HG03045 (cell line): ENCODE data around the gene ZEB1.
"Not testable (repeated sequence)": the region's sequence is repeated elsewhere in the genome, so short reads cannot be mapped to it uniquely, and the experiment has no call there.

Experiments
- ATAC-seq: cut with Tn5 transposase; IDR thresholded peaks from one replicate; pipeline ENCODE4 v1.9.1; 2021; ENCODE audit warnings: mild to moderate bottlenecking, moderate library complexity; ENCODE audit not compliant: unreplicated experiment

Gene ZEB1

DNA sequence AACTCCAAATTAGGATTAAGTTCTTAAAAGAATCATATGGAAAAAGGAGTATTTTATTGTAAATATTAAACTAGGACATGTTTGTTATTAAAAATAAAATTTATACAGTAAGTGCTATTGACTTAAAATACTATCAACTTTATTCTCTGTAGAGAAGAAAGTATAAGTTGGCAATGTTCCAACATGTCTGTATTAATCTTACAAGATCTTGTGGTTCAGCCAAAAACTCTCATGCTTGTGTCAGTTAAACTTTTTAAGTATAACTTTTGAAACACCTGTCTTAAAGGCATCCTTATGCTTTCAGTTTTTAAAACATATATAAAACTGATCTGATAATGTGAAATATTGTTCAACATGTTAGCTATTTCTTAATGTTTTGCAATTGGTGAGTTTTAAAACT is 160.7 kb downstream of the ZEB1 start:
- ATAC-seq, result no peak

DNA sequence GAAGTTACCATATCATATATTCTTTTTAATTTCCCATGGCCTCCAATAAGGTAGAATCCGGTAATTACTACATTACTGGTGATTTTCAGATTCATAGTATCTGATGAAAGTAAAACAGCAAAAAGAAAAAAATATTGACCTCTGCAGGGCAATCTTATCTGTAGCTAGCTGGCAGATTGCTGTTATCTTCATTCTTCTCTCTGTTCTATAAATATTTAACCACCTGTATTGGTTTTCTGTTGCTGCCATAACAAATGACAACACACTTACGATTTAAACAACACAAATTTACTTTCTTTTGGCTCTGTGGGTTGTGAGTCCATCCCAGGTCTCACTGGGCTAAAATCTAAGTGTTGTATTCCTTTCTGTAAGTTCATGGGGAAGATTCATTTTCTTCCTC is 164.5 kb downstream of the ZEB1 start:
- ATAC-seq, result no peak

DNA sequence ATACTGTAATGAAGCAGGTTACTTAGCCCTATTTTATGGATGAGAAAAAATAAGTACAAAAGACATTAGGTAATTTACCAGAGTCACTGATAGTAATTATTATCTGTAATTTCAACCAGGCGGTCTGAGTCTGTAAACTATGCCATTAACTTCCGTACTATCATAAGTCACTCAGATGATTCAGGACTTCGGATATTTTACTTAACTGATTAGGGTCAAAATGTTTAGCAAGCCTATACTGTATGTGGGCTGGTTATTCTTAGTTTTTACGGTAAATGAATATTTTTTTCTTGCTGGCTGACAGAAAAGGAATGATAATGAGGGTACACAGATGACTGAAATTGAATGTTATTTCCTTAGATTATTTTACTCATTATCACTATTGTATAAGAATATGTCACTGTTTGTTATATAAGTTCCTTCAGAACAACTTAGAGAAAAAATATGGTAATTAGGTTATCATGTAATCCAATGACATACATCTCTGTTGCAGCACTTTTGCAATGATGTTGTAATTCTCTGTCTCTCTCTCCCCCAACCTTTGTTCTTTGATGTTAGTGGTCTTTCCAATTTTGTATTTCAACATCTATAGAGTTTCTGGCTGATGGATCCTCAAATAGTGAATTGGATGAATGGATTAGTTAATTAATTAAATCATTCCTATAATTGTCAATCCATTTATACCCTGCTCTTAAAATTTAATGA is 165.6 kb downstream of the ZEB1 start:
- no peak for ATAC-seq

DNA sequence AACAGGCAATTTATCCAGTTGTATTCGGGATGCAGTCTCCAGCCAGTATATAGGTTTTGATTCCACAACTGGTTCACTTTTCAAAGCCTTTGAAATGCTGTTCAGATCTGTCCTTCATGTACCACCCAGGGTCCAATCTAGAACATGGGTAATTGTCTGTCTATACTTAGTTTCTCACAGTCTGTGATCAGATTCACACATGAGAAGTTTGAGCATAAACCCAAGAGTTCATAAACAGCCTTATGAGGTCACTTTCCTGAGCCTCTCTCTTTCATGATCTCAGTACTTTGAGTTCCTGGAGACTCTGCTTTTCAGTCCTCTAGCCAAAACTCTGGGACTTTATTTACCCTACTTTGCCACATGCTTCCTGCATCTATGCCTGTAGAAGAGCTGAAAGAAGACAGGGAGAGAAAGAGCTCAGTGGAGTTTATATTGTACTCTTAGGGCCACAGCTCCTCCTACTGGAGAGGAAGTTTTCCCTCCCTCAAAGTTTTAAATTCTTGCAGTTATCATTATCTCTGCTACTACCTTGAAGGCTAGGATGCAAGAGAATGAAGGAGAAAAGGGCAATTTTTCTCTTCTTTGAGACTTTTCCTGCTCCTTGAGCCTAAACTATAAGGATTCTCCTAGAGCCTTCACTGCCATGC is 172.0 kb downstream of the ZEB1 start:
- no peak for ATAC-seq

DNA sequence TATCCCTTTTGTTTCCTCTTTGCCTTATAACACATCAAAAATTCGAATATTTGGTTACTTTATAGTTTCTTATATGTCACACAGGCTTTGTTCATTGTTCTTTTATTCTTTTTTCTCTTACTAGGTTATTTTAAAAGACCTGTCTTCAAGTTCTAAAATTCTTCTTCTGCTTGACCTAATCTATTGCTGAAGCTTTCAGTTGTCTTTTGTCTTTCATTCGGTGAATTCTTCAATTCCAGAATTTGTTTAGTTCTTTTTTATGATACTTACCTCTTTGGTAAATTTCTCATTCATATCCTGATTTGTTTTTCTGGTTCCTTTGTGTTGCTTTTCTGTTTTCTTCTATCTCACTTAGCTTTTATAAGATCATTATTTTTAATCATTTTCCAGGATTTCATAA is 188.4 kb downstream of the ZEB1 start:
- no peak for ATAC-seq

DNA sequence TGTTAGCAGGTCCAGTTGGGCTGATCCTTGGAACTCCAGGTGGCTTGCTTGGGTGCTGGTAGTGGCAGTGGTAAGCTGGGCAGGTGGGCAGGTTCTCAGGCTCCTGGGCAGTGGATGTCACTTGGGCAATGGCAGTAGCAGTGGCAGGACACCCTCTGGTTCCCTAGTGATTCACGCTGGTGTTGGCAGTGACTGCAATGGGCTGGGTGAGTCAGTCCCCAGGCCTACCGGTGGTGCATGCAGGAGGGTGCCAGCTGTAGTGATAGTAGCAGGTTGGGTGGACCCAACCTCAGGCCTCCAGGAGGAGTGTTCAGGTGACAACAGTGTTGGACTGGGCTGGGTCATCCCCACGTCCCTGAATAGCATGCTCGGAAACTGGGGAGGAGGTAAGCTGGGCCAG is 189.2 kb downstream of the ZEB1 start:
- ATAC-seq, result no peak

DNA sequence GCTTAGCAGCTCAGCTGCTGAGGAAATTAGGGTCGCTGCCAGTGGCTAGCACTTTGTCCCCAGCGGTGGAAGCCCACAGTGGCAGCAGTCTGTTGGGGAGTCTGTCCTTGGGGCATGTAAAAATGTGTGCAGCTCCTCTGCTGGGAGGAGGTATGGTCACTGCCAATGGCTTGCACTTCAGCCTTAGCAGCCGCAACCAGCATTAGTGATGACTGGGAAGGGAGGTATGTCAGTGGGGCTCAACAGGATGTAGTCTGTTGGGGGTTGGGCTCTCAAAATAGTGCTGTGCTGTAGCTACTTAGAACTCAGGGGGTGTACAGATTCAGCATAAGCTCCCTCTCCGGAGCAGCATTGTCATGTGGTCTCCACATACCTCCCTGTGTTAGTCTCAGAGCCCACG is 189.9 kb downstream of the ZEB1 start:
- no peak for ATAC-seq

DNA sequence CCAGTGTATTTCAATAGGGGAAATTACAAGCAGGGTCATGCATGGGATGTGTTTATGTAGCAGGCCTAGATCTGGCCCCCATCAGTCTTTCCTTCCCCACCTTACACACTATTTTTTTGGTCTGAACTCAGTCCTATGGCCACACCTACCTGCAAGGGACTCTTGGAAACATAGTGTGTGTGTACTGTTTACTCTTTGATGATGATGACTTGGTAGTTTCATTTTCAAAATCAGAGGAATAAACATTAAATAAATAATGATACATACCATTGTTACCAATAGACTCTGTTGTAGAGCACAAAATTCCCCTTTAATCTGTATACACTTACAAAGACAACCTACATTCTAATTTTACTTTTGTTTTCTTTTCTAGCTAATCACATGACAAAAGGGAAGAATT is 191.0 kb downstream of the ZEB1 start:
- ATAC-seq, result no peak

DNA sequence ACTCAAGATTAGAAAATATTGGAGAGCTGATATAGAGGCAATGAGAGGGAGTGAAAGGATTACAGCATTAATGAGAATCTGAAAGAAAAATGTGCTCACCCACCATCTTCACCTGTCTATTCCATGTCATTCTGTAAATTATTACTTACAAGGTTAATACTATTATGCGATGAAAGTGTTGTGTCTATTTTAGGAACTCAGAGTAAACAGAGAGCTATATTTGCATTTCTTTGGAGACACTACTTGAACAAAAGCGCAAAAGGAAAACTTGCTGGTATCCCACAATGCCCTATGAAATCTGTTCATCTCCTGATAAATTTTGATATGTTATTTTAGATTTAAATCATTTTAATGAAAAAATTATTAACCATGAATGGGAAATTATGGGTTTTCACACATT is 196.1 kb downstream of the ZEB1 start:
- ATAC-seq, result no peak

DNA sequence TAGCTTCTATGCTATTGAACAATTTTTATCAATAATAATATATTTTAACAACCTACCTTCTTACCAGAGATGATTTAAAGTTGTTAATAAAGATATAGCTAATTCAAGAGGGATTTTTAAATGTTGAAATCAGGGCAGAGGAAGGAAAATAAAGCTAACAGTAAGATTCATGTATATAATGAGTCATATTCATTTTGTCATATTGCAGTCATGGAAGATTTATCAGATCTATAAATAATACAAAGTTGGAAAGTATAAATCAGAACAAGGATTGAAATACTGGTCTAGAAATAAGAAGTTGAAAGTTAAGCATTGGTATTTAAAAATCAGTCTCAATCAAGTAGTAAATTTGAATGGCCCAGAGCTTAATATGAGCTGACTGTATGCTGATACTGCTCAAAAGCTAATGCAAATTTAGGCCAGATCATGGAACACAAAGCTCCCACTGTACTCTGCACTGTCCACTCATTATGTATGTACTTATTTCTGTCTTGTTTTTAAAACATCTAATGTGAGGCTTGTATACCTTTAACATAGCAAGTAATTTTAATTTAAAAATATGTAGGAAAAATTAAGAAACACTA is 196.9 kb downstream of the ZEB1 start:
- ATAC-seq, result no peak

DNA sequence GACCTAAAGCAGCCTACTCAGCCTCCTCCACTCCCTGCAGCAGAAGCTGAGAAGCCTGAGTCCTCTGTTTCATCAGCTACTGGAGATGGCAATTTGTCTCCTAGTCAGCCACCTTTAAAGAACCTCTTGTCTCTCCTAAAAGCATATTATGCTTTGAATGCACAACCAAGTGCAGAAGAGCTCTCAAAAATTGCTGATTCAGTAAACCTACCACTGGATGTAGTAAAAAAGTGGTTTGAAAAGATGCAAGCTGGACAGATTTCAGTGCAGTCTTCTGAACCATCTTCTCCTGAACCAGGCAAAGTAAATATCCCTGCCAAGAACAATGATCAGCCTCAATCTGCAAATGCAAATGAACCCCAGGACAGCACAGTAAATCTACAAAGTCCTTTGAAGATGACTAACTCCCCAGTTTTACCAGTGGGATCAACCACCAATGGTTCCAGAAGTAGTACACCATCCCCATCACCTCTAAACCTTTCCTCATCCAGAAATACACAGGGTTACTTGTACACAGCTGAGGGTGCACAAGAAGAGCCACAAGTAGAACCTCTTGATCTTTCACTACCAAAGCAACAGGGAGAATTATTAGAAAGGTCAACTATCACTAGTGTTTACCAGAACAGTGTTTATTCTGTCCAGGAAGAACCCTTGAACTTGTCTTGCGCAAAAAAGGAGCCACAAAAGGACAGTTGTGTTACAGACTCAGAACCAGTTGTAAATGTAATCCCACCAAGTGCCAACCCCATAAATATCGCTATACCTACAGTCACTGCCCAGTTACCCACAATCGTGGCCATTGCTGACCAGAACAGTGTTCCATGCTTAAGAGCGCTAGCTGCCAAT is 202.2 kb downstream of the ZEB1 start:
- ATAC-seq, result no peak

DNA sequence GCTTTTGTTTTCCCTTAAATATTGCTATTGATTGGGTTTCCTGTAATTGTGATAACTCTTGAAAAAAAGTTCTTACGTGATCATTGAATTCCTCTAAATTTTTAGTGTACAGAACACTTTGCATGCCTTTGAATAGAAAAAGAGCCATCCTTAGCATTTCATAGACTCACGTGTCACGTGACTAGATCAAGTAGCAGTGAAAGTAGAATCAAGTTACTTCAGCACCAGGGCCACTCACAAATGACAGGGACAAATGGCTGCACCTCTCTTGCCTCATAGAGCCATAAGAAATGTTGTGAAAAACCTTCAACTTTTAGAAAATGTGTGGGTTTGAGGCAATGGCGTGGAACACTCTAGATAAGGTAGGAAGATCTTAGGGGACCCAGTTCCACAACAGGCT is 203.8 kb downstream of the ZEB1 start:
- ATAC-seq, result no peak

DNA sequence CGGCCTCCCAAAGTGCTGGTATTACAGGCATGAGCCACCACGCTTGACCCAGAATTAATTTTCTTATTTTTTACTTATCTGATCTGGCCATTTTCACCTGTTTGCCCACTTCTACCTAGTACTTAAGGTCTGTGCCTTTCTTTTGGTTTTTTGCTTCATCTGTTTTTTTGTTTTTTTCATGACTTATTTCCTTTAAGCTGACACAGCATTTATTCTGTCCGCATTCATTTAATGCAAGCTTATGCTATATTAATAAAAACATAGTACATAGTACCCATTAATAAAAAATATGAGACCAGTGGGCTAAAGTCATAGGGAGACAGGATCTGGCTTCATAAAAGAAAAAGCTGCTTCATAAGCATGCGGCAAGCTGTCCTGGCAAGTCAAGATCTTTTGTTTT is 205.4 kb downstream of the ZEB1 start:
- no peak for ATAC-seq

DNA sequence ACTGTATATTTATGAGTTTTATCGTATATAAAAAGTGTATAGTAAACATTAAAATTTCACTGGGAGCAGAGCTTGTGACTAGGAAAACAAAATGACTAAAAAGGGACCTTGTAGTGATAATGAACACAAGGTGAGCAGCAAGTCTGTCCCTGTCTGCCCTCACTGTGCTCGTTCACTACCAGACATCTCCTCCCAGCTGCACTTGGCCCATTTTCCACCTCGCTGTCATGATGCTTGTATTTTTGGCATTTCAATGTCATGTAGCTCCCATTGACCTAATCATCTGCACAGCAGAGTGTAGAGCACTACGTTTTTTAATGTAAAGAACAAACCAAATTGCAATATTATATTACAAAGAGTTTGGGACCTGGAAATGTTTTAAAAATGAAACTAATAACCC is 207.2 kb downstream of the ZEB1 start:
- ATAC-seq, result no peak

DNA sequence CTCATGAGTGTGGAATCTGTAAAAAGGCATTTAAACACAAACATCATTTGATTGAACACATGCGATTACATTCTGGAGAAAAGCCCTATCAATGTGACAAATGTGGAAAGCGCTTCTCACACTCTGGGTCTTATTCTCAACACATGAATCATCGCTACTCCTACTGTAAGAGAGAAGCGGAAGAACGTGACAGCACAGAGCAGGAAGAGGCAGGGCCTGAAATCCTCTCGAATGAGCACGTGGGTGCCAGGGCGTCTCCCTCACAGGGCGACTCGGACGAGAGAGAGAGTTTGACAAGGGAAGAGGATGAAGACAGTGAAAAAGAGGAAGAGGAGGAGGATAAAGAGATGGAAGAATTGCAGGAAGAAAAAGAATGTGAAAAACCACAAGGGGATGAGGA is 207.7 kb downstream of the ZEB1 start:
- ATAC-seq, result no peak

DNA sequence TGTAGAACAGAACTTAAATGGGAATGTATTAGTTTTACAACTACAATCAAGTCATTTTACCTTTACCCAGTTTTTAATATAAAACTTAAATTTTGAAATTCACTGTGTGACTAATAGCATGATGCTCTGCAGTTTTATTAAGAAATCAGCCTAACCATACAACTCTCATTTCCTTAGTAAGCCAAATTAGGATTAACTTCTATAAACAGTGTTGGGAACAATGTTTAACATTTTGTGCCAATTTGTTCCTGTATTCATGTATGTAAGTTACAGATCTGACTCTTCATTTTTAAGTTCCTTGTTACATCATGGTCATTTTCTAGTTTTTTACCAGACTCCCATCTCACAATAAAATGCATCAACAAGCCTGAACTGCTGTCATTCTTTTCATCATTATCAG is 209.8 kb downstream of the ZEB1 start:
- no peak for ATAC-seq

DNA sequence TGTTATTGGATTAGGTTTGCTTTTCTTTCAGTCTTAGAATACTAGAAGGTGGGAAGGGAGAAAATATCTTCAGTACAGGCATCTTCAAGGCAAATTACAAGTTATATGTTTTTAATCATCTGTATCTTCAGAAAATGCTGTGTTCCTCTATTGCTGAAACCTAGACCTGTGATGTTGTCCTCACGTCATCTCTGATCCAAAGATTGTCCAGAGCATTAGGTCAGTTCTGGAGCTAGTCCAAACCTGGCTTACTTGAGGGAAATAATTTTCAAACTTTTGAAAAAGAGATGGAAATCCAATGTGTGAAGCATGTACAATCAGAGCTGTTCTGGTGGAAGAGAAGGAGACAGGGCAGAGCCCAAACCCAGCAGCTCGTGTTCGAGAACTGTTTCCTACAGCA is 217.3 kb downstream of the ZEB1 start:
- no peak for ATAC-seq

DNA sequence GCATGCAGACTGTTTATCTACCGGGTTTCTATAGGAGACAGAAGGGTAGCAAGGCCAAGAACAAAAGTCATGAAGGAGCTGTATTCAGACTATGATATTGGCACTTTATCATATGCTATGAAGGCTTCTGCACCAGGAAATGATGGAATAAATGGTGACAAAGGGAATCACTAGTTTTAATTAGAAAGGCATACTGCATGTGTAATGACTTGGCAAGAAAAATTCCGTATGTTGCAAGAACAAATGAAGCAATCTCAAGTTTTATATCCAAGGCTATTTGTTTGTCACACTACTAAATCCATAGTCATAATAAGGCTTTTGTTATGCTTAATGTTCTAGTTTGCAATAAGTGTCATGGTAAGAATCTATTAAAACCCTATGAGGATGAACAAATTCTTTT is 230.9 kb downstream of the ZEB1 start:
- ATAC-seq, result no peak

DNA sequence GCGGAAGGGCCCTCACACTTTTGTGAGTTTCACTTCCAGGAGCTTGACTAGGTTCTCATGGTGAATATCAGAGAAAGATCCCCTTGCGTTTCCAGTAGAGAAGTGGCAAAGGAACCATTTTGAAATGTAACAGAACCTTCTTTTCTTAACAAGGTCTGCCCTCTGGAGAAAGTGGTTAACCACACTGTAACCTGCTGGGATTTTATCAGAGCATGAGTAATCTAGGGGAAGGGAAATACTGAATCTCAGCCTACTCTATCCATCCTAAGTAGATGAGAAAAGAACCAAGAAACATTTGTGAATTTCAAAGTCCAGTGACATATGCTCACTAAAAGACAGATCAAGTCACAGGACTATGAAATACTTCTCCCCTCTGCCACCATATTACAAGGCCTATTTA is 235.5 kb downstream of the ZEB1 start:
- no peak for ATAC-seq

DNA sequence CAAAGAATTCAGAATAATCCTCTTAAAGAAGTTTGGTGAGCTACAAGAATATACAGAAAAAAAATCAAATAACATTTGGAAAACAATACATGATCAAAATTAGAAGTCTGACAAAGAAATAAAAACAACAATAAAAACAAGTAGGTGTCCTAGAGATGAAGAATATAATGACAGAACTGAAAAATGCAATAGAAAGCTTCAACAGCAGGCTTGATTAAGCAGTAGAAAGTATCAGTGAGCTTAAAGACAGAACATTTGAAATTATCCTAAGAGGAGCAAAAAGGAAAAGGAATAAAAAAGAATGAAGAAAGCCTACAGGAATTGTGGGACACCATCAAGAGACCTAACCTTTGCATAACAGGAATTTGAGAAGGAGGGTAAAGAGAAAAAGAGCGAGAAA is 238.8 kb downstream of the ZEB1 start:
- ATAC-seq, result no peak

DNA sequence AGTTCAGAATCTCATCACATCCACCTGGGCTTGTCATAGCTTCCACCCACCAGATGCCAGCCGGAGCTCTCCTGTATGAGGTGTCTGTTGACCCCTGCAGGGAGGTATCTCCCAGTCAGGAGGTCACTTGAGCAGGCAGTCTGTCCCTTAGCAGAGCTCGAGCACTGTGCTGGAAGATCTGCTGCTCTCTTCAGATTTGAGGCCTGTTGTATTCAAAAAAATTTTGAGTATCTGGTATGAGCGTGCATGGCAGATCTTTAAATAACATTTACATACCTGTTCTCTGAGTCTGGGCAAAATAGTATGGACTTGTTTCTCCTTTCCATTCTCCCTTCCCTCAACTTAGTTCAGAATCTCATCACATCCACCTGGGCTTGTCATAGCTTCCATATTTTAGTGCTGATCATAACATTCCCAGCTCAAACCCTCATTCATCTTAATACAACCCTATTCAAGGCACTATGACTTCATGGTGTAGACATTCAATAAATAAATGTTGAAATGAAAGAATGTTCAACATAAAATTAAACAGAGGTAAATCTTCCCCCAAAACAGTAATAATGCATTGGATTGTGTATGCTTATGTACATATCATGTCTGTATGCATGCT is 249.3 kb downstream of the ZEB1 start:
- ATAC-seq, result not testable (repeated sequence)
